Activated naive CD8-positive, alpha-beta T cell treated with anti-CD3 and anti-CD28 coated beads, Interleukin-2, amount 10 ng/mL, durations not matched to agents 7 days and 5 days (primary cell): Measurements from ENCODE around the gene ALOX5AP. TPM values are rescaled to one million over a fixed set of nuclear protein-coding genes. Genes with fewer than 3 reads are reported as not detected.
"Not testable (repeated sequence)": the region's sequence is repeated elsewhere in the genome, so short reads cannot be mapped to it uniquely, and the experiment has no call there.

Source experiments
- ATAC-seq: fragments of 150-1000 bp; cut with Tn5 transposase; one replicate; pipeline ENCODE4 v1.10.0; 2021; ENCODE audit warnings: low read depth, moderate library complexity
- POLR2A ChIA-PET: fragments of 350-600 bp; sonication (Branson Sonifier 250); formaldehyde crosslinking; loops from one replicate; lab custom pipeline; 2021; ENCODE audit warnings: antibody characterized with exemption; lab: Charles Lee
- DNase-seq: peaks from one replicate; pipeline ENCODE4 v3.0.0; 2021
- H3K27ac Mint-ChIP-seq: one replicate; pipeline ENCODE4 v1.8.0; 2022; ENCODE audit warnings: mild to moderate bottlenecking, mixed read lengths
- H3K27me3 Mint-ChIP-seq: one replicate; pipeline ENCODE4 v1.8.0; 2022; ENCODE audit warnings: mild to moderate bottlenecking, moderate library complexity, mixed read lengths
- H3K36me3 Mint-ChIP-seq: one replicate; pipeline ENCODE4 v1.8.0; 2021; ENCODE audit warnings: mild to moderate bottlenecking, mixed read lengths
- H3K4me1 Mint-ChIP-seq: one replicate; pipeline ENCODE4 v1.8.0; 2021; ENCODE audit warnings: mixed read lengths
- H3K4me3 Mint-ChIP-seq: one replicate; pipeline ENCODE4 v1.8.0; 2022; ENCODE audit warnings: mild to moderate bottlenecking, moderate library complexity, mixed read lengths
- H3K9me3 Mint-ChIP-seq: one replicate; pipeline ENCODE4 v1.8.0; 2021; ENCODE audit warnings: mixed read lengths
- total RNA-seq, 2 experiments: library from RNA; stranded (reverse); gene quantifications; one replicate each; pipeline ENCODE4 v1.2.3, GENCODE V29; 2021

ALOX5AP gene
- total RNA-seq, 2 experiments from 2014 or later, result 61.3 to 63.3 TPM

- Mint-ChIP-seq H3K9me3 (peaks cover 12% of the 10 kb centered on the region), H3K27ac (no peak overlapping the region), H3K27me3 (no peaks in the 10 kb centered on the region), H3K4me1 (peaks cover 52% of the 10 kb centered on the region), H3K4me3 (no peak overlapping the region), H3K36me3 (peaks cover 72% of the 10 kb centered on the region)
- DNase-seq (no peak), ATAC-seq (no peak)
- POLR2A ChIA-PET, result no interaction called here
Measured at GRCh38 chr13:30746791-30747190, 11.4 kb downstream of the ALOX5AP start.

- Mint-ChIP-seq H3K9me3 (peaks cover 12% of the 10 kb centered on the region), H3K4me1 (peaks cover 56% of the 10 kb centered on the region), H3K36me3 (peaks cover 77% of the 10 kb centered on the region)
- H3K4me3 Mint-ChIP-seq, H3K27ac Mint-ChIP-seq, H3K27me3 Mint-ChIP-seq, DNase-seq, ATAC-seq, POLR2A ChIA-PET: not testable (repeated sequence)
Measured at GRCh38 chr13:30747845-30748244, 12.5 kb downstream of the ALOX5AP start.

GRCh38 chr13:30748717-30749116, 13.4 kb downstream of the ALOX5AP start:
- POLR2A ChIA-PET, result no interaction called here
- peaks cover 12% of the 10 kb centered on the region for H3K9me3 Mint-ChIP-seq
- H3K27me3 Mint-ChIP-seq, result no peaks in the 10 kb centered on the region
- no peak overlapping the region for H3K4me3 Mint-ChIP-seq
- no peak for ATAC-seq
- DNase-seq, result no peak
- H3K36me3 Mint-ChIP-seq, result peaks cover 76% of the 10 kb centered on the region
- peaks cover 51% of the 10 kb centered on the region for H3K4me1 Mint-ChIP-seq
- no peak overlapping the region for H3K27ac Mint-ChIP-seq

- peaks cover 66% of the 10 kb centered on the region for H3K36me3 Mint-ChIP-seq
Measured at GRCh38 chr13:30750036-30750435, 14.7 kb downstream of the ALOX5AP start.

GRCh38 chr13:30751183-30751933, 16.0 kb downstream of the ALOX5AP start:
- Mint-ChIP-seq H3K27me3 (no peaks in the 10 kb centered on the region), H3K36me3 (peaks cover 54% of the 10 kb centered on the region), H3K4me1 (peaks cover 25% of the 10 kb centered on the region), H3K9me3 (peaks cover 12% of the 10 kb centered on the region), H3K4me3 (peak overlapping the region; percentile 28), H3K27ac (no peak overlapping the region)
- no peak for DNase-seq
- POLR2A ChIA-PET, result interaction anchor here (1.0 to 1.1 kb wide), 2 partner anchors 12 to 14 kb away, joined by 3 read pairs; no protein-coding TSS in a partner anchor
- ATAC-seq, result no peak

More at GRCh38 chr13:30750036-30750435, 14.7 kb downstream of the ALOX5AP start:
- Mint-ChIP-seq H3K27me3 (no peaks in the 10 kb centered on the region), H3K9me3 (peaks cover 12% of the 10 kb centered on the region), H3K4me1 (peaks cover 38% of the 10 kb centered on the region), H3K4me3 (no peak overlapping the region), H3K27ac (no peak overlapping the region)
- no peak for ATAC-seq
- POLR2A ChIA-PET, result no interaction called here
- no peak for DNase-seq

GRCh38 chr13:30752201-30752797, 17.0 kb downstream of the ALOX5AP start:
- H3K36me3 Mint-ChIP-seq, result peaks cover 50% of the 10 kb centered on the region
- peaks cover 21% of the 10 kb centered on the region for H3K4me1 Mint-ChIP-seq
- no peak overlapping the region for H3K4me3 Mint-ChIP-seq
- H3K27ac Mint-ChIP-seq, result no peak overlapping the region
- POLR2A ChIA-PET, result interaction anchor here (1.1 kb wide), 1 partner anchor 11 kb away, joined by 3 read pairs; no protein-coding TSS in a partner anchor
- DNase-seq, result no peak
- no peaks in the 10 kb centered on the region for H3K27me3 Mint-ChIP-seq
- peaks cover 12% of the 10 kb centered on the region for H3K9me3 Mint-ChIP-seq
- ATAC-seq, result no peak

GRCh38 chr13:30753030-30753616, 17.8 kb downstream of the ALOX5AP start:
- POLR2A ChIA-PET, result interaction anchor here (1.0 kb wide), 1 partner anchor 63 kb away, joined by 3 read pairs; no protein-coding TSS in a partner anchor
- ATAC-seq, result no peak
- Mint-ChIP-seq H3K27ac (no peak overlapping the region), H3K27me3 (no peaks in the 10 kb centered on the region), H3K4me3 (no peak overlapping the region), H3K9me3 (peaks cover 12% of the 10 kb centered on the region), H3K36me3 (peaks cover 52% of the 10 kb centered on the region), H3K4me1 (peaks cover 21% of the 10 kb centered on the region)
- DNase-seq, result no peak

- POLR2A ChIA-PET, result no interaction called here
- DNase-seq (no peak), ATAC-seq (no peak)
- Mint-ChIP-seq H3K27me3 (no peaks in the 10 kb centered on the region), H3K4me3 (no peak overlapping the region), H3K27ac (no peak overlapping the region), H3K4me1 (peaks cover 16% of the 10 kb centered on the region), H3K9me3 (peaks cover 3% of the 10 kb centered on the region), H3K36me3 (peaks cover 43% of the 10 kb centered on the region)
Measured at GRCh38 chr13:30755678-30756077, 20.3 kb downstream of the ALOX5AP start.

- no peaks in the 10 kb centered on the region for H3K9me3 Mint-ChIP-seq
- no peaks in the 10 kb centered on the region for H3K27me3 Mint-ChIP-seq
- H3K4me3 Mint-ChIP-seq, result no peak overlapping the region
- POLR2A ChIA-PET, result no interaction called here
- H3K4me1 Mint-ChIP-seq, result peaks cover 6% of the 10 kb centered on the region
- no peak for DNase-seq
- peaks cover 38% of the 10 kb centered on the region for H3K36me3 Mint-ChIP-seq
- H3K27ac Mint-ChIP-seq, result no peak overlapping the region
- ATAC-seq, result no peak
Measured at GRCh38 chr13:30757026-30757742, 21.8 kb downstream of the ALOX5AP start.

- Mint-ChIP-seq H3K36me3 (peaks cover 42% of the 10 kb centered on the region), H3K27ac (no peak overlapping the region)
Measured at GRCh38 chr13:30759748-30760147, 24.4 kb downstream of the ALOX5AP start.

GRCh38 chr13:30762643-30763042, 27.3 kb downstream of the ALOX5AP start:
- Mint-ChIP-seq H3K27ac (no peak overlapping the region), H3K4me3 (no peak overlapping the region), H3K36me3 (peaks cover 48% of the 10 kb centered on the region), H3K4me1 (peaks cover 18% of the 10 kb centered on the region), H3K27me3 (no peaks in the 10 kb centered on the region), H3K9me3 (peaks cover 2% of the 10 kb centered on the region)
- no peak for ATAC-seq
- no peak for DNase-seq
- POLR2A ChIA-PET, result interaction anchor here (1.1 kb wide), 1 partner anchor 10 kb away, joined by 3 read pairs; no protein-coding TSS in a partner anchor

More at GRCh38 chr13:30759748-30760147, 24.4 kb downstream of the ALOX5AP start:
- Mint-ChIP-seq H3K9me3 (peaks cover 2% of the 10 kb centered on the region), H3K27me3 (no peaks in the 10 kb centered on the region), H3K4me1 (peaks cover 4% of the 10 kb centered on the region), H3K4me3 (no peak overlapping the region)
- DNase-seq, result no peak
- POLR2A ChIA-PET, result no interaction called here
- ATAC-seq, result no peak

- POLR2A ChIA-PET, result interaction anchor here (1.1 kb wide), 1 partner anchor 12 kb away, joined by 3 read pairs; no protein-coding TSS in a partner anchor
- Mint-ChIP-seq H3K9me3 (peaks cover 2% of the 10 kb centered on the region), H3K27me3 (no peaks in the 10 kb centered on the region), H3K36me3 (peaks cover 47% of the 10 kb centered on the region), H3K27ac (no peak overlapping the region), H3K4me3 (no peak overlapping the region), H3K4me1 (peaks cover 21% of the 10 kb centered on the region)
- ATAC-seq, result no peak
- no peak for DNase-seq
Measured at GRCh38 chr13:30763786-30764413, 28.6 kb downstream of the ALOX5AP start.
